Kidney (tissue), 14 donors: ENCODE results near the gene SLC25A26. TPM values are rescaled to one million over a fixed set of nuclear protein-coding genes. Genes with fewer than 3 reads are reported as not detected.

Experiments used
- DNase-seq, 5 donors: peaks; one replicate each; pipeline ENCODE4 v3.0.0-alpha.2; 2013 to 2020
- FAIRE-seq: peaks from 2 replicates; lab custom pipeline; 2012; peaks lifted over from hg19 to GRCh38; lab: Jason Lieb, UNC
- H3K27ac ChIP-seq, 2 donors: one replicate each; pipeline ENCODE4 v1.7.0; 2013; ENCODE audit warnings: low read depth in 2 of 2, low read length in 2 of 2, inconsistent platforms in 1 of 2
- H3K27me3 ChIP-seq: one replicate; pipeline ENCODE4 v1.7.1; 2013; ENCODE audit warnings: low read length, inconsistent platforms; ENCODE audit not compliant: control insufficient read depth, insufficient read depth
- H3K36me3 ChIP-seq, 3 donors: one replicate each; pipeline versions ENCODE4 v1.7.0 to v1.7.1; 2013; ENCODE audit warnings: low read length in 3 of 3, control low read depth in 1 of 3, inconsistent platforms in 1 of 3; ENCODE audit not compliant: insufficient read depth in 3 of 3, control insufficient read depth in 2 of 3
- H3K4me1 ChIP-seq, 3 donors: one replicate each; pipeline versions ENCODE4 v1.7.0 to v1.7.1; 2013; ENCODE audit warnings: low read length in 3 of 3, inconsistent platforms in 1 of 3, low read depth in 1 of 3; ENCODE audit not compliant: control insufficient read depth in 2 of 3, insufficient read depth in 2 of 3
- H3K4me3 ChIP-seq, 3 donors: one replicate each; pipeline versions ENCODE4 v1.7.0 to v1.8.1; 2013; ENCODE audit warnings: low read length in 3 of 3, control low read depth in 1 of 3, inconsistent platforms in 1 of 3
- H3K9ac ChIP-seq, 3 donors: one replicate each; pipeline versions ENCODE4 v1.7.0 to v1.7.1; 2013; ENCODE audit warnings: low read length in 3 of 3, control low read depth in 1 of 3, inconsistent platforms in 1 of 3
- H3K9me3 ChIP-seq, 3 donors: one replicate each; pipeline versions ENCODE4 v1.7.0 to v1.7.1; 2013; ENCODE audit warnings: low read length in 3 of 3, control low read depth in 1 of 3, inconsistent platforms in 1 of 3; ENCODE audit not compliant: control insufficient read depth in 2 of 3, insufficient read depth in 1 of 3
- intact Hi-C: fragments of 100-400 bp; cut with DNase I; formaldehyde crosslinking; loops from one replicate; pipeline ENCODE4 v1.11.1; 2022
- polyA plus RNA-seq: library from polyadenylated mRNA; stranded (reverse); fragments of 350-450 nt; fragmentation: Illumina TruSeq; extraction: RNeasy Lipid Tissue Mini Kit (QIAGEN cat#74804); gene quantifications from one replicate; pipeline ENCODE4 v1.2.3, GENCODE V29; 2014; ENCODE audit warnings: low read depth, low replicate concordance; ENCODE audit not compliant: insufficient read depth
- total RNA-seq: library from RNA; stranded (reverse); fragmentation: NEBNext Ultra II Directional; extraction: Animal tissue kit (Norgen Biotek cat#: 25700); gene quantifications from one replicate; pipeline ENCODE4 v1.2.1, GENCODE V29; 2021
- TF ChIP-seq, protein P1 (sequence below): IDR thresholded peaks from 3 replicates; pipeline ENCODE4 v1.5.1; 2012; ENCODE audit warnings: mild to moderate bottlenecking, moderate library complexity, borderline replicate concordance; ENCODE audit not compliant: insufficient read depth; ENCODE audit errors: extremely low read depth
- donor health status: control.
- donor health status: control.
- donor health status: control.
- donor health status: control.
- donor health status: control.
- donor health status: DM: yes; HTN: yes; CAD: no.
- donor health status: Normal renal cell carcinoma (clear cell type).

Gene SLC25A26
- total and polyA plus RNA-seq, 2 donors from 2014 or later: 23.9 to 25.4 TPM

DNA sequence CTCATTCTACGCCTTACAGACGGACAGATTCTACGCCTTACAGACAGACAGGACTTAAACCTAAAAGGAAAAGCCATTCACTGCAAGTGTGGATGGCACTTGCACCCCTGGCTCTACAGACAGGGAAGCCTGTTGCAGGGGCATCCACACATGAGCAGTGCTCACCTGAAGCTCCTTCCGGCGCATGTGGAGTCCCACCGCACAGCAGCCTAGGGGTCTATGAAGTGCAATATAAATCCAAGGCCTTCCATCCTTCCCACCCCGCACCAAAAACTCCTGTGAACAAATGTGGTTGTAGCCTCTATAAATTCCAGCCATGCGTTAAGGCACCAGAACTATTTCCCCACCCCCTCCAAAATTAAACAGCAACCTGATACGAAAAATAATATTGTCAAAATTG is 158.8 kb downstream of the SLC25A26 start:
- intact Hi-C loops: no loop called here

GRCh38 chr3:66380200-66380932 is 159.6 kb downstream of the SLC25A26 start:
- Histone ChIP-seq H3K27me3 (no peaks in the 10 kb centered on the region), H3K4me3 (no peak overlapping the region), H3K27ac (no peak overlapping the region), H3K36me3 (peaks cover 2 to 69% (median 29%) of the 10 kb centered on the region in 3 donors), H3K9me3 (peaks cover 0 to 5% (median 0%) of the 10 kb centered on the region in 3 donors), H3K9ac (no peak overlapping the region), H3K4me1 (no peaks in the 10 kb centered on the region)
- DNase-seq (no peak), FAIRE-seq (no peak)
- TF ChIP-seq, protein P1, sequence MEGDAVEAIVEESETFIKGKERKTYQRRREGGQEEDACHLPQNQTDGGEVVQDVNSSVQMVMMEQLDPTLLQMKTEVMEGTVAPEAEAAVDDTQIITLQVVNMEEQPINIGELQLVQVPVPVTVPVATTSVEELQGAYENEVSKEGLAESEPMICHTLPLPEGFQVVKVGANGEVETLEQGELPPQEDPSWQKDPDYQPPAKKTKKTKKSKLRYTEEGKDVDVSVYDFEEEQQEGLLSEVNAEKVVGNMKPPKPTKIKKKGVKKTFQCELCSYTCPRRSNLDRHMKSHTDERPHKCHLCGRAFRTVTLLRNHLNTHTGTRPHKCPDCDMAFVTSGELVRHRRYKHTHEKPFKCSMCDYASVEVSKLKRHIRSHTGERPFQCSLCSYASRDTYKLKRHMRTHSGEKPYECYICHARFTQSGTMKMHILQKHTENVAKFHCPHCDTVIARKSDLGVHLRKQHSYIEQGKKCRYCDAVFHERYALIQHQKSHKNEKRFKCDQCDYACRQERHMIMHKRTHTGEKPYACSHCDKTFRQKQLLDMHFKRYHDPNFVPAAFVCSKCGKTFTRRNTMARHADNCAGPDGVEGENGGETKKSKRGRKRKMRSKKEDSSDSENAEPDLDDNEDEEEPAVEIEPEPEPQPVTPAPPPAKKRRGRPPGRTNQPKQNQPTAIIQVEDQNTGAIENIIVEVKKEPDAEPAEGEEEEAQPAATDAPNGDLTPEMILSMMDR: no peak
- intact Hi-C loops: no loop called here

More for the DNA sequence above, 158.8 kb downstream of the SLC25A26 start:
- peaks cover under 1 to 61% (median 24%) of the 10 kb centered on the region in 3 donors for H3K36me3 ChIP-seq
- no peaks in the 10 kb centered on the region for H3K9me3 ChIP-seq
- H3K4me3 ChIP-seq: no peak overlapping the region
- H3K9ac ChIP-seq: no peak overlapping the region
- no peak overlapping the region for H3K27ac ChIP-seq
- TF ChIP-seq, protein P1: no peak
- no peaks in the 10 kb centered on the region for H3K27me3 ChIP-seq
- no peaks in the 10 kb centered on the region for H3K4me1 ChIP-seq
- DNase-seq (no peak), FAIRE-seq (no peak)

GRCh38 chr3:66381626-66382025 is 160.8 kb downstream of the SLC25A26 start:
- no peak overlapping the region for H3K9ac ChIP-seq
- no peaks in the 10 kb centered on the region for H3K4me1 ChIP-seq
- intact Hi-C loops: no loop called here
- no peak for DNase-seq
- H3K36me3 ChIP-seq: peaks cover 6 to 81% (median 35%) of the 10 kb centered on the region in 3 donors
- H3K27ac ChIP-seq: no peak overlapping the region
- TF ChIP-seq, protein P1: no peak
- no peaks in the 10 kb centered on the region for H3K27me3 ChIP-seq
- H3K9me3 ChIP-seq: peaks cover 0 to 5% (median 0%) of the 10 kb centered on the region in 3 donors
- FAIRE-seq: no peak
- no peak overlapping the region for H3K4me3 ChIP-seq
